ENCODE results near the gene NYAP1.
A peak's percentile ranks its signal among the peaks of the same experiment; 100 is the strongest.
"Not testable (repeated sequence)": the region's sequence is repeated elsewhere in the genome, so short reads cannot be mapped to it uniquely, and the experiment has no call there.

The NYAP1 gene

GRCh38 chr7:100483090-100483721 lies 521 bp upstream of the NYAP1 start:
- DNase-seq (ENCODE audit: low read depth) = peak; percentile 84

- DNase-seq (ENCODE audit: low read depth) = no peak
Observed at GRCh38 chr7:100484673-100485045, 932 bp downstream of the NYAP1 start.

GRCh38 chr7:100485471-100485876 lies 1.7 kb downstream of the NYAP1 start:
- no peak for DNase-seq (ENCODE audit: low read depth)

- DNase-seq (ENCODE audit: low read depth) = no peak
Observed at GRCh38 chr7:100486111-100486636, 2.4 kb downstream of the NYAP1 start.

GRCh38 chr7:100486753-100487446 lies 3.2 kb downstream of the NYAP1 start:
- DNase-seq (ENCODE audit: low read depth) = no peak

GRCh38 chr7:100488333-100489095 lies 4.8 kb downstream of the NYAP1 start:
- DNase-seq (ENCODE audit: low read depth) = no peak

GRCh38 chr7:100489121-100489520 lies 5.4 kb downstream of the NYAP1 start:
- DNase-seq (ENCODE audit: low read depth) = no peak

- DNase-seq (ENCODE audit: low read depth) = no peak
Observed at GRCh38 chr7:100489824-100490223, 6.1 kb downstream of the NYAP1 start.

GRCh38 chr7:100490483-100491191 lies 6.9 kb downstream of the NYAP1 start:
- no peak for DNase-seq (ENCODE audit: low read depth)

- DNase-seq (ENCODE audit: low read depth) = no peak
Observed at GRCh38 chr7:100491192-100491578, 7.5 kb downstream of the NYAP1 start.

GRCh38 chr7:100492738-100493475 lies 9.2 kb downstream of the NYAP1 start:
- no peak for DNase-seq (ENCODE audit: low read depth)

- DNase-seq (ENCODE audit: low read depth) = no peak
Observed at GRCh38 chr7:100493476-100494264, 9.9 kb downstream of the NYAP1 start.

GRCh38 chr7:100496509-100496908 lies 12.8 kb downstream of the NYAP1 start:
- no peak for DNase-seq (ENCODE audit: low read depth)

GRCh38 chr7:100500743-100501142 lies 17.0 kb downstream of the NYAP1 start:
- not testable (repeated sequence) for DNase-seq (ENCODE audit: low read depth)

- not testable (repeated sequence) for DNase-seq (ENCODE audit: low read depth)
Observed at GRCh38 chr7:100504031-100504430, 20.3 kb downstream of the NYAP1 start.

- no peak for DNase-seq (ENCODE audit: low read depth)
Observed at GRCh38 chr7:100504887-100505611, 21.3 kb downstream of the NYAP1 start.

- DNase-seq (ENCODE audit: low read depth) = no peak
Observed at GRCh38 chr7:100506356-100506923, 22.7 kb downstream of the NYAP1 start.

- DNase-seq (ENCODE audit: low read depth) = no peak
Observed at GRCh38 chr7:100509231-100509630, 25.5 kb downstream of the NYAP1 start.

- DNase-seq (ENCODE audit: low read depth) = no peak
Observed at GRCh38 chr7:100510437-100511239, 26.9 kb downstream of the NYAP1 start.

Measured in stimulated activated CD8-positive, alpha-beta memory T cell treated with anti-CD3 and anti-CD28 coated beads, Interleukin-15, amount 100 ng/mL, for 24 hours (primary cell).